Upper lobe of right lung (tissue), 1 donor: ENCODE data around the gene TSPAN5. TPM values are rescaled to one million over a fixed set of nuclear protein-coding genes. Genes with fewer than 3 reads are reported as not detected.
A peak's percentile ranks its signal among the peaks of the same experiment; 100 is the strongest.

Experiments
- ATAC-seq: fragments of 200-7000 bp; cut with Tn5 transposase; one replicate; pipeline ENCODE4 v1.9.1; 2020; ENCODE audit warnings: mild to moderate bottlenecking, moderate library complexity
- DNase-seq: peaks from one replicate; pipeline ENCODE4 v3.0.0-alpha.2; 2020
- H3K27ac ChIP-seq: fragments of 200-600 bp; one replicate; pipeline ENCODE4 v1.8.0; 2022
- H3K27me3 ChIP-seq: fragments of 200-600 bp; one replicate; pipeline ENCODE4 v1.8.0; 2022; ENCODE audit warnings: mild to moderate bottlenecking
- H3K36me3 ChIP-seq: fragments of 200-600 bp; one replicate; pipeline ENCODE4 v1.8.0; 2022
- H3K4me1 ChIP-seq: fragments of 200-600 bp; one replicate; pipeline ENCODE4 v1.8.0; 2022
- H3K4me3 ChIP-seq: fragments of 200-600 bp; one replicate; pipeline ENCODE4 v1.8.0; 2022; ENCODE audit warnings: mild to moderate bottlenecking
- H3K9me3 ChIP-seq: fragments of 200-600 bp; one replicate; pipeline ENCODE4 v1.8.0; 2022
- intact Hi-C: fragments of 100-400 bp; cut with DNase I; formaldehyde crosslinking; loops from one replicate; pipeline ENCODE4 v1.11.0; 2022
- total RNA-seq: library from RNA; stranded (reverse); fragmentation: NEBNext Ultra II Directional; extraction: Animal tissue kit (Norgen Biotek cat#: 25700); gene quantifications from one replicate; pipeline ENCODE4 v1.2.1, GENCODE V29; 2021
- TF ChIP-seq, protein P1 (sequence below): fragments of 200-600 bp; IDR thresholded peaks from one replicate; pipeline ENCODE4 v1.8.0; 2022; ENCODE audit warnings: antibody characterized with exemption
- donor health status: DM: no; HTN: yes; CAD: no; lungs with severe emphysema.

The TSPAN5 gene
- total RNA-seq, 1 donor from 2014 or later = 6.9 TPM

DNA sequence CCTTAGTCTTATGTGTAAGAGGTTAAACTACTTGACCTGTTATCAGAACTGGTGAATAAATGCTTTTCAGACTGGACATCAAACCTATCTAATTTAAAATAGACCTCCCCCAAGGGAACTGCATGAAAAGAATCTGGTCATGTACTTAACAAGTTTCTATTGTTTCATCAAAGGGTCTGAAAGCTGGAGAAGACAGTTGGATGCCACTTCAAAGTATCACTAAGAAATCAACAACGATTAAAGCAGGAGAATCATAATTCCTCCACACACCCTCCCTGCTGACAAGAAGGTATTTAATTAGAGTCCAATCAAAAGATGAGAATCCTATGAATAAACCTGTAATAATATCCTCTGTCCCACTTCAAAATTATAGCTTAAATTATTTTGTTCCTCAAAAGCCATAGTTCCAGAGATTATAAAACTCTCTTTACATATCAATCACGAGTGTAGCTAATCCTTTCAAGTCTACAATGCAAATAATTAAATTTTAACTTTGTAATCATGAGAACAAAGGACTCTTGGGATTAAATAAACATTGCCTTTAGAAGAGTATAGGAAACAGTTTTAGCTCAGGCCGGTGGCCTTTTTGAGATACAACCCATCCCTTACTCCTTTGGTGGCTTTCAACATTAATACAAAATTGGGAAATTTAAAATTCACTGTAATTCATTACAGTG, 35.1 kb downstream of the TSPAN5 start:
- Histone ChIP-seq H3K4me3 (no peak overlapping the region), H3K27me3 (no peaks in the 10 kb centered on the region), H3K4me1 (no peaks in the 10 kb centered on the region), H3K27ac (no peak overlapping the region), H3K36me3 (no peaks in the 10 kb centered on the region), H3K9me3 (no peaks in the 10 kb centered on the region)
- ATAC-seq (no peak), DNase-seq (no peak)
- TF ChIP-seq, protein P1, sequence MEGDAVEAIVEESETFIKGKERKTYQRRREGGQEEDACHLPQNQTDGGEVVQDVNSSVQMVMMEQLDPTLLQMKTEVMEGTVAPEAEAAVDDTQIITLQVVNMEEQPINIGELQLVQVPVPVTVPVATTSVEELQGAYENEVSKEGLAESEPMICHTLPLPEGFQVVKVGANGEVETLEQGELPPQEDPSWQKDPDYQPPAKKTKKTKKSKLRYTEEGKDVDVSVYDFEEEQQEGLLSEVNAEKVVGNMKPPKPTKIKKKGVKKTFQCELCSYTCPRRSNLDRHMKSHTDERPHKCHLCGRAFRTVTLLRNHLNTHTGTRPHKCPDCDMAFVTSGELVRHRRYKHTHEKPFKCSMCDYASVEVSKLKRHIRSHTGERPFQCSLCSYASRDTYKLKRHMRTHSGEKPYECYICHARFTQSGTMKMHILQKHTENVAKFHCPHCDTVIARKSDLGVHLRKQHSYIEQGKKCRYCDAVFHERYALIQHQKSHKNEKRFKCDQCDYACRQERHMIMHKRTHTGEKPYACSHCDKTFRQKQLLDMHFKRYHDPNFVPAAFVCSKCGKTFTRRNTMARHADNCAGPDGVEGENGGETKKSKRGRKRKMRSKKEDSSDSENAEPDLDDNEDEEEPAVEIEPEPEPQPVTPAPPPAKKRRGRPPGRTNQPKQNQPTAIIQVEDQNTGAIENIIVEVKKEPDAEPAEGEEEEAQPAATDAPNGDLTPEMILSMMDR = no peak
- intact Hi-C loops = no loop called here

DNA sequence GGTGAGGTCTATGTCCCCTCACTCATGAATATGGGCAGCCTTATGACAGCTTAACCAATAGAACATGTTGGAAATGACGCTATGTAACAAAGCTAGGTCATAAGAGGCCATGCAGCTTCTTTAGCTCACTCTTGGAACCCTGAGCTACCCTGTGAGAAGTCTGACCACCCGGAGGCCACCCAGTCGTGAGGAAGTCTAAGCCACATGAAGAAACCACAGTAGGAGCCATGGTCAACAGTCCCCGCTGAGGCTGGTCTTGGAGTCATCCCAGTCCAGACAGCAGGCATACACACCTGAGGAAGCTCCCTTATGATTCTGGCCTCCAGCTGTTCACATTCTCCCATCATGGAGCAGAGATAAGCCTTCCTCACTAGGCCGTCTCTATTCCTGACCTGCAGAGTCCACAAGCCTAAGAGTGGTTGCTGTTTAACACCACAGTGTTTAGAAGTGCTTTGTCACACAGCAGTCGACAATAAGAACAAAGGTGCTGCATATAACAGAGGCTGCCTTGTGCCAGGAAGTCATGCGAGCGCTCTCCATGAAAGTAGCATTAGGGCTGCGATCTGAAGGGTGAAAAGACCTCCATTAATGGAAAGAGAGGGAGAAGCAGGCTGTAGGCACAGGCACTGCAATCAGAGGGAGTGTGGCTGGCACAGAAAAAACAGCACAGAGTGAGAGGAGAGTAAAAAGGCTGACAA, 38.2 kb downstream of the TSPAN5 start:
- TF ChIP-seq, protein P1 = no peak
- H3K9me3 ChIP-seq = no peaks in the 10 kb centered on the region
- peak; percentile 9 for ATAC-seq
- no peak overlapping the region for H3K27ac ChIP-seq
- DNase-seq = no peak
- no peaks in the 10 kb centered on the region for H3K27me3 ChIP-seq
- no peaks in the 10 kb centered on the region for H3K4me1 ChIP-seq
- no peaks in the 10 kb centered on the region for H3K36me3 ChIP-seq
- H3K4me3 ChIP-seq = no peak overlapping the region
- intact Hi-C loops = no loop called here

DNA sequence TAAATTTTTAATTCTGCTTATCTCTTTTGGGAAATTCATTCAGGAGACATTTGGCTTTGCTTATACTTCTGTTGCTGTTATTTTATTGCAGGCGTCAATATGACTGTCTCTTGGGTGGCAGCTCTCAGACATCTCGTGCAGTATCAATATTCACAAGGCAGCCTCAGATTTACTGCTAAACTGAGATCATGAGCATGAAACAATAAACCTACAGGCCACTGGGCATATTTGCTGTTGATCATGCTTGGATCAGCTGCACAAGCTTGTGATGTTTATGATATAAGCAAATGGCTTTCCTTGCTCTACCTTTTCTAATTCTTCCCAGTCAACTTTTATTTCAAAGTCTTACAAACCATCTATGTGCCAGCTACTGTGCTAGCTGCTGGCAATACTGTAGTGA, 39.2 kb downstream of the TSPAN5 start:
- Histone ChIP-seq H3K27ac (no peak overlapping the region), H3K36me3 (no peaks in the 10 kb centered on the region), H3K9me3 (no peaks in the 10 kb centered on the region), H3K4me1 (no peaks in the 10 kb centered on the region), H3K4me3 (no peak overlapping the region), H3K27me3 (no peaks in the 10 kb centered on the region)
- intact Hi-C loops = no loop called here
- ATAC-seq (no peak), DNase-seq (no peak)
- TF ChIP-seq, protein P1 = no peak

DNA sequence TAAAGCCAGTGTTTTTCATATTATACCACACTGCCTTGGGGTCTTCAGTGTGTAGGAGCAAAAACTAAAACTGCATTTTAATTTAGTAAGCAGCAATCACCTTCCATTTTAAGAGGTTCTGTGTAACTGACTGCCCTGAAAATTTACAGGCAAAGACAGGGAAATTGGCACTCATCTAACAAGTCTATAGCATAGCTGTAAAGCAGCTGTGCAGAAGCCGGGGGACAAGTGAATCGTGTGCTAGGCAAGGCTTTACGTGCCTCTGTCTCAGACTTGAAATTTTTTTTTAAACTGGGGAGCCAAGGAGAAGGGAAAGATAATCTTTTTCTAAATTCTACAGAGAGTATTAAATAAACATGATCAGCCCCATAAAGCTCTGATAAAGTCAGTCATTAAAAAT, 39.7 kb downstream of the TSPAN5 start:
- ATAC-seq = no peak
- TF ChIP-seq, protein P1 = no peak
- Histone ChIP-seq H3K4me3 (no peak overlapping the region), H3K4me1 (no peaks in the 10 kb centered on the region), H3K27me3 (no peaks in the 10 kb centered on the region), H3K36me3 (no peaks in the 10 kb centered on the region), H3K27ac (no peak overlapping the region), H3K9me3 (no peaks in the 10 kb centered on the region)
- intact Hi-C loops = no loop called here
- no peak for DNase-seq

DNA sequence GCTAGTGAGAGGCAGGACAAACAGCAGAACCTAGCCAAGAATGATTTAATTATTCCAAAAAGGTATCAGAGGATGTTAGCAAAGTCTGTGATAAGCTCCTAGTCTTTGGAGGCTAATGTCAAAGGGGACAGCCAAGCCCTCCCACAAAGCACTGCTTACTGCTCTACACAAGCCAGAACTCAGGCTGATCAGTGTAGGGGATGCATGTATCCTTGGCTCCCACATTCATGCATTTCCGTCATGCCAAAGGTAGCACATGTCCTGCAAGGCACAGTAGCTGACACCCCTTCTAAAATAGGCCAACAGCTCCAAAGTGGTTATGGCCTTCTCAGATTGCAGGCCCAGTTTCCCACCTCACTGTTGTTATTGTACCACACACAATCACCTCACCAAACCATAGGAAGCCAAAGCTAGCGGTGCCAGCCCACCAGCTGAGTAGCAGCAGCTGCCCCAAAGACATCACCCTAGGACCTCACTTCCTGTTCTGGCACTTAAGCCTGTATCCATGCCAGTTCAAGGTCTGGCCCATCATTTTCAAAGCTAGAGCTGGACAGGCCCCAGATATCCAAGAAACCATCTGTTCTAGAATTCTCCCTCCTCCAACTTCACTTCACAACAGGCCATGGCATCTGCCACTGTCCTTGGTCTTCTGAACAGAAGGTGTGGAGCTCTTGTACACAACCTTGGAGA, 40.9 kb downstream of the TSPAN5 start:
- TF ChIP-seq, protein P1 = no peak
- DNase-seq (no peak), ATAC-seq (no peak)
- H3K36me3 ChIP-seq = no peaks in the 10 kb centered on the region
- intact Hi-C loops = no loop called here
- H3K9me3 ChIP-seq = no peaks in the 10 kb centered on the region
- H3K27me3 ChIP-seq = no peaks in the 10 kb centered on the region
- H3K4me3 ChIP-seq = no peak overlapping the region
- no peaks in the 10 kb centered on the region for H3K4me1 ChIP-seq
- H3K27ac ChIP-seq = no peak overlapping the region
